T follicular helper cell (primary cell): ENCODE data around the gene PECR.
A peak's percentile ranks its signal among the peaks of the same experiment; 100 is the strongest.

Source experiments
- DNase-seq: peaks from one replicate; pipeline ENCODE4 v3.0.0-alpha.2; 2020; ENCODE audit warnings: low read depth

The PECR gene

GRCh38 chr2:216071111-216071851, 10.3 kb downstream of the PECR start:
- DNase-seq: no peak

GRCh38 chr2:216070195-216070594, 11.4 kb downstream of the PECR start:
- no peak for DNase-seq

- DNase-seq: no peak
Observed at GRCh38 chr2:216069028-216069427, 12.6 kb downstream of the PECR start.

- DNase-seq: no peak
Observed at GRCh38 chr2:216066230-216066629, 15.4 kb downstream of the PECR start.

- DNase-seq: no peak
Observed at GRCh38 chr2:216064665-216065064, 16.9 kb downstream of the PECR start.

GRCh38 chr2:216064014-216064630, 17.5 kb downstream of the PECR start:
- no peak for DNase-seq

GRCh38 chr2:216059233-216059834, 22.3 kb downstream of the PECR start:
- no peak for DNase-seq

GRCh38 chr2:216057688-216058193, 23.9 kb downstream of the PECR start:
- peak; percentile 14 for DNase-seq

GRCh38 chr2:216056739-216057138, 24.9 kb downstream of the PECR start:
- no peak for DNase-seq

- DNase-seq: no peak
Observed at GRCh38 chr2:216055680-216056079, 25.9 kb downstream of the PECR start.

- no peak for DNase-seq
Observed at GRCh38 chr2:216052420-216052819, 29.2 kb downstream of the PECR start.

- DNase-seq: no peak
Observed at GRCh38 chr2:216051350-216051749, 30.3 kb downstream of the PECR start.

GRCh38 chr2:216049452-216049851, 32.2 kb downstream of the PECR start:
- DNase-seq: no peak

- DNase-seq: no peak
Observed at GRCh38 chr2:216047397-216047796, 34.2 kb downstream of the PECR start.

- DNase-seq: no peak
Observed at GRCh38 chr2:216044883-216045486, 36.6 kb downstream of the PECR start.

GRCh38 chr2:216043949-216044348, 37.7 kb downstream of the PECR start:
- DNase-seq: no peak

GRCh38 chr2:216041438-216041837, 40.2 kb downstream of the PECR start:
- no peak for DNase-seq

GRCh38 chr2:216039918-216040317, 41.7 kb downstream of the PECR start:
- DNase-seq: no peak

- peak; percentile 62 for DNase-seq
Observed at GRCh38 chr2:216034065-216034464, 47.5 kb downstream of the PECR start.

- no peak for DNase-seq
Observed at GRCh38 chr2:216033403-216033802, 48.2 kb downstream of the PECR start.

- DNase-seq: no peak
Observed at GRCh38 chr2:216031960-216032689, 49.5 kb downstream of the PECR start.

- DNase-seq: no peak
Observed at GRCh38 chr2:216030216-216030615, 51.4 kb downstream of the PECR start.
